Retina (tissue), 1 donor: Measurements from ENCODE around the gene RPS4Y2.

Experiments used
- DNase-seq: peaks from one replicate; pipeline ENCODE4 v3.0.0-alpha.2; 2016

Gene RPS4Y2

DNA sequence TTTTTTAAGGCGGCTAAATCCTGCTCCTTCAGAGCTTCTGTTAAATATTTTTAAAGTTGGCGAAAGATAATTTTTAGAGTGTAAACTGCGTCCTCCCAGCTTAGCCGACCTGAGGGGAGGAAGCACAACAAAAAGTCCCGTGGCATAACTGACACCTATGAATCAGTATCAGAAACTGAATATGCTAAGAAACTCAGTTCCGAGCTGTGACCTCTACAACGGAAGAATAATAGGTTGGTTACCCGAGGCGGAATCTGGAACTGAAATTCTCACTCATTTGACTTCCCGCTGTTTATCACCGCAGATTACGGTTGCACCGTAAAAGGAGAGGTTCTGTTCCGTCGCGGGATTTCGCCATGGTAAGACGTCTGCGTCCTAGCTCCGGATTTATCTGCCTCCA is at the start of gene RPS4Y2:
Gene RPS4Y2, plus strand, starts transcription at position 301 of the 400 bp plus-strand sequence. Its CDS starts 56 bp downstream, at position 357.
- no peak for DNase-seq

DNA sequence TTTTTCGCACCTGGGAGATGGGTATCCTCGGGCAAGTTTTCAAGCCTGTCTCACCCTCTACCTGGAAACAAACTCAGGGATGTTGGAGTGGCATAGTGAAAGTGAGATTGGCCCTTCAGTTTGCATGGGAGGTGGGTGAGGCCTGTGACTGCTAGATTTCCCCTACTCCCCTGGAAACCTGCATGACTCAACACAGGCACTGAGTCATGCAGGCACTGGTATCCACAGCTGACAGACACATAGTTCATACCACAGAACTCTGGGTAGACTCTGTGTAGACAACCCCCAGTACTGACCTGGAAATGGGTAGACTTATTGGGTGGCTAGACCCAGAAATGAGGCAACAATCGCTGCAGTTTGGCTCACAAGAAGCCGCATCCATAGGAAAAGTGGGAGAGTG is 41.5 kb upstream of the RPS4Y2 start:
- DNase-seq: no peak

DNA sequence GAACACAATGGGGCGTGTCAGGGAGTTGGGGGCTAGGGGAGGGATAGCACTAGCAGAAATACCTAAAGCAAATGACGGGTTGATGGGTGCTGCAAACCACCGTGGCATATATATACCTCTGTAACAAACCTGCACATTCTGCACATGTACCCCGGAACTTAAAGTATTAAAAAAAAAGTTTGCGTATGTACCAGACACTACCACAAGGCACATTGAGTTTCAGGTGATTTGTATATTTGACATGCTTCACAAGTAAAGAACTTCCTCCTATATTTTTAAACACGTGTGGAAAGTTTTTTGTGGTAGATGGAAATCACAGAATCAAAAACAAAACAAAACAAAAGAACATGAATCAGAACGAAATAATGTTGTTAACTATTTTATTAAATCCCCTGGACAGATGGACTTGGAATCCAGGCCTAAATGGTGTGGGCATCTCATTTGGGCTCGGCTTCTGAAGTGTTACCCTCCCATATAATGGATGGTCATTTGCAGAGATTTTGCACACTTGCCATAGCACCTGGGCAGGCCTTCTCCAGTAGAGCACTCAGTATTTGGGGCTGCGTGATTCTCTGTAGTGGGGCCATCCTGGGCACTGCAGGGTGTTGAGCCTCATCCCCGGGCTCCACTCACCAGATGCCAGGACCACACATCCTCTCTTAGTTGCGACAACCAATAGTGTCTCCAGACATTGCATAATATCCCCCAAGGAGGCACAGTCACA is 29.6 kb upstream of the RPS4Y2 start:
- DNase-seq: no peak

DNA sequence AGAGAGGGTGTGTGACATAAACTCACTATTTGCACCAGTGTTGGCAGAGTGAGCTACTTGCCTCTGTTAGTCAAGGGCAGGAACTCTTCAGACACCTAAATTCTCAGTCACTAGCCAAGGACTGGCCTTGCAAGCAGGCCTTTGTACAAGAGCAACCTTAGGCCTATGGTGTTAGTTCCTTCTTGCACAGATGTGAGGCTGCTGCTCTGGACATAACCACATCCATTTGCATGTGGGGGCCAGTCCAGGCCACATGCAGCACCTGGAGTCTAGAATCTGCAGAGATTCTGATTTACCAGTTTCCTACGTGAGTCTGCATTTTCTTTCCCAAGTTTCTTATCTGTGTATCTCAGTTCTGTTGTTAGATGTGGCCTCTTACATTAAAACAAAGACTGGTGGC is 20.7 kb upstream of the RPS4Y2 start:
- DNase-seq: no peak

DNA sequence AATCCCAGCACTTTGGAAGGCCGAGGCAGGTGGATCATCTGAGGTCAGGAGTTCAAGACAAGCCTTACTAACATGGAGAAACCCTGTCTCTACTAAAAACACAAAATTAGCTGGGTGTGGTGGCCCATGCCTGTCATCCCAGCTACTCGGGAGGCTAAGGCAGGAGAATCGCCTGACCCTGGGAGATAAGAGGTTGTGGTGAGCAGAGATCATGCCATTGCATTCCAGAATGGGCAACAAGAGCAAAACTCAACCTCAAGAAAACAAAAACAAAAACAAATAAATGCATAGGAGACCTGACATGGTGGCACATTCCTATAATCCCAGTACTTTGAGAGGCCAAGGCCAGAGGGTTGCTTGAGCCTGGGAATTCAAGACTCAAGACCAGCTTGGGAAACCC is 16.1 kb upstream of the RPS4Y2 start:
- no peak for DNase-seq

DNA sequence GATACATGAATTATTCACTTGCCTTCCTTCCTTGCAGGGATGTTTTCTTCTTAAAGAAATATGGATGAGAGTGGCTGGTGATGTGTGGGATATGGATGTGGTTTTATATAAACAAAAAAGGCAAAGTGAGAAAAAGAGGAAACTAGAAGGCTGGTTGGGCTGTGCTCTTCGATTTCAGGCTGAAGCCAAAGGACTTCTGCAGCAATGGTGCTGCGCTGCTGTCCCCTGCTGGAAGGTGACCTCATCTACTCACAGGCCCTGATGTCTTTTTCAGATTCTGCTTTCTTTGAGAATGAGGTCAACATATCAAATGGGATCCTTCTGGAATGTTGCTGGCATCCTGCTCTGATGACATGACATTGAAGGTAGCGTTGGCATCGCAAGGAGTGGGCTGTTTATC is 15.3 kb upstream of the RPS4Y2 start:
- DNase-seq: no peak

DNA sequence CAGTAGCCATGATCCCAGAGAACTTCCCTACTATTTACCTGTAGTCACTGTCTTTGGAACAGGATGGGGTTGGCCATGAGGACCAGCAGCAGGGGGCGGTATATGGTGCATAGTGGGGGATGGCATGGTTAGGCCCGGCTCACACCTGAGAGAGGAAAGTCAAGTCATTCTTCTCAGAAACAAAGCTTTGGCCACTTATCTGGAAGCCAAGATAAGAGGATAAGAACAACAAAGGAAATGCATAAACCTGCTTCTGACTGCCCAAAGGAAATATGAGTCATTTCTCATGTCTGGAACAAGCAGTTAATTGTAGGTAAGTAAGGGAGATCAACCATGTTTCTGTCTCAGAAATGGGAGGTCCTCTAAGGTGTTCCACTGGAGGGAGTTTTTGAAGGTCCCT is 10.8 kb upstream of the RPS4Y2 start:
- DNase-seq: no peak

DNA sequence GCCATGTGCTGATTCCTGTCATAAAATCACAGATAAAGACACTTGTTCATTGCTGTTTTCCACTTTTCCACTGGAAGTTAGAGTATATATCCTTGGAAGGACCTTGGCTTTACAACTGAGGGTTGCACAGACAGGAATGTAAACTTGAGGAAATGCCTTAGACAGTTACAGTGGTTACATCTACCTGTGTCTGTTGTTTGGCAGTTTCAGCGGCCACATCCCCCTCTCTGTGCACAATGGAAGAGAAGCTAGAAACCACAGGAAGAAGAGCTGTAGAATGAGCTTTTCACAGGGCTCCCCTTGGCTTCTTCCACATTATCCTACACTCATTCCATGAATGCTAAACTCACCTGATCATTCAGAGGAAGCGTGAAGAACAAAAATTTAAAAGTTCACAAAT is 9.0 kb upstream of the RPS4Y2 start:
- no peak for DNase-seq

DNA sequence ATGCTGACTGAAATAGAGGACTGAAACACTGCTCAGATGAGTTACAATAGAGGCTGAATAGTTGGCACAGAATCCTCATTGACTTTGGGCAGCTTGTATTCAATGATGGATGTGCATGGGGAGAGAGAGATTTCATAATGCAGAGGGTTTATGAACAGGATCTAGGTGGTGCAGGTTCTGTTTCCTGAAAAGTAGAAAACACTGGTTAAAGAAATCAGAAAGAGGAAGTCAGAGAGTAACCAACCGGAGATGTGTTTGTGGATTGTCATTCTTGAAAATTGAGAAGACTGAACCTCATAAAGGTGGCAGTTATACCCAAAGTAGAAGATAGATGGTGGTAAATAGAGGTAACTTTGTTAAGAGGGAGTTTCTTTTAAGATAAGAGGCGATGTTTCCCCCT is 8.0 kb downstream of the RPS4Y2 start:
- no peak for DNase-seq

DNA sequence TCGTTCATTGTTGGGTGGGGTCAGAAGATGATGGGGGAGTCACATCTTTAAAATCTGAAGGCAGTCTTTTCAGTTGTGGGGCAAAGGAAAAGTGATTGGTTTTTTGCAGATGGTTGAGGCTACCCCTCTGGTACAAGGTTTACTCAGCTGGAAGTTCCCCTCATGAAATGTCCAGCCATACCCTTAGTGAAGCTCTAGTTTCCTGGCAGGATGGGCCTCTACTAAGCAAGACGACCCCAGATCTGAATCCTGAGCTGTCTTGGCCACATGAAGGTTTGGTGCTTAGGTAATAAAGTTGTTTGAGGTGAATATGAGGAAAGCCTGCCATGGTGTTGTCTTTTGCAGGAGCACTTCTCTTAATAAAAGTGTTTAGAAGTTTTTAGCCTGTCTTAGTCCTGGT is 9.2 kb downstream of the RPS4Y2 start:
- DNase-seq: no peak

DNA sequence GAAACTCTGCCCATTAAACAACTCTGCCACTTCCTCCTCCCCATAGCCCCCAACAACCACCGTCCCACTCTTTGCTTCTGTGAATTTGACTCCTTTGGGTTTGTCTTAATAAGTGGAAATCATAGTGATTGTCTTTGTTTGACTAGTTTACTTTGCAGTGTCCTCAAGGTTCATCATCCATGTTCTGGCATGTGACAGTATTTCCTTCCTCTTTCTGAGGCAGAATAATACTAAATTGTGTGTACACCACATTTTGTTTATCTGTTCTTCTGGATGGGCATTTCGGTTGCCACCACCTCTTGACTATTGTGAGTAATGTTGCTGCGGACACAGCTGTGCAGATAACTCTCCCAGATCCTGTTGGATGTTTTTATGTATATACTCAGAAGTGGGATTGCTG is 14.8 kb downstream of the RPS4Y2 start:
- DNase-seq: no peak

DNA sequence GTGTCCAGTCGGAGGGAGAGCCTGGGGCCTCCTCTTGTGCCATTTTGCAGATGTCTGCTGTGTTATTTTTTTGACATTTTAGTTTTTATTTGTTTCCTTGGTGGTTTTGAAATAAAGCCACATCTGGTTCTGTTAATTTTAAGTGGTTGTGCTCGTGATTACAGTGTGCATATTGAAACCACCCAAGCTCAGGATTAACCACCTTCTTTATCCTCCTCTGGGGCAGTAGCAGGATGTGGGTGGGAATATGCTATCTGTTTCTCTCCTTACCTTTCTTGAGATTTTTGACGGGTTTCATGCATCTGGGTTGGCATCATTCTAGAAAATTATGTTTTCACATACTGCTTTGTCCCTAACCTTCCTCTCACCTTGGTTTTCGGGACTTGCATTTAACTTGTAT is 20.2 kb downstream of the RPS4Y2 start:
- no peak for DNase-seq

DNA sequence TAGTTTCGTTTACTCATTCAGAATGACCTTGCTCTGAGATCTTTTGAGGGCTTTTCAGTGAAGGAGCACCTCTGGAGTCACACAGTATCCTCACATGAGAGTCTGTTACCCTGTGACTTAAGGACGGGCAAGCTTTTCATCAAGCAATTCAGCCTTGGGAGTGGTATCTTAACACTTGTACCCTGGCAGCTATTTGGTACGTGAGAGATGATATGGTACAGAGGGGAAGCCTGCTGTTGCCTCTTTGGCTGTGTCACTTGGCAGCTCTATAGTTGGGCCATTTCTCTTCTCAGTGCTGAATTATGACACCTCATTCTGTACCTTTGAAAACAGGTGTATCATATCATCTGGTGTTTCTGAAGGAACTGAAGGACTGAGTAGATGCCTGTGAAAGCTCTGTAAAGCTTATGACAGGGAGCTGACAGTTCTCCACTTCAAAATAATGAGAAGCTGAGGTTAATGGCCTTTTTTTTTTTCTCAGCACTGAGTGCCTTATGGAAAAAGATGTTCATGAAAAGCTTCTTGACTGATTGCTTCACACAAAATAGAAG is 24.3 kb downstream of the RPS4Y2 start:
- DNase-seq: no peak

DNA sequence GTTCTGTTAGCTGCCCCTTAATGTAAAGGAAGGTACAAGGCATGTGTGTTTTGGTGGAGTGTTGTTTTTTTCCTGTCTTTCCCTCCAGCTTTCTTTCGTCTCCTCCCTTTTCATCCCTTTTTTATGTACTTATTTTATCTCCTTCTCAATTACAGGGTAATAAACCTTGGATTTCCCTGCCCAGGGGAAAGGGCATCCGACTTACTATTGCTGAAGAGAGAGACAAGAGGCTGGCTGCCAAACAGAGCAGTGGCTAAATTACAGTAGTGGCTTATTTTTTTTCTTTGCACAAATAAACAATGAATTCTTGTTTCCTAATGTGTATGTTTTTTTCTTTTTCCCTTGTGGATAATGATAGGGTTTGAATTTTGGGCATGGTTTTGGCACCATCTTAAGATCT is 24.9 kb downstream of the RPS4Y2 start:
- DNase-seq: no peak

DNA sequence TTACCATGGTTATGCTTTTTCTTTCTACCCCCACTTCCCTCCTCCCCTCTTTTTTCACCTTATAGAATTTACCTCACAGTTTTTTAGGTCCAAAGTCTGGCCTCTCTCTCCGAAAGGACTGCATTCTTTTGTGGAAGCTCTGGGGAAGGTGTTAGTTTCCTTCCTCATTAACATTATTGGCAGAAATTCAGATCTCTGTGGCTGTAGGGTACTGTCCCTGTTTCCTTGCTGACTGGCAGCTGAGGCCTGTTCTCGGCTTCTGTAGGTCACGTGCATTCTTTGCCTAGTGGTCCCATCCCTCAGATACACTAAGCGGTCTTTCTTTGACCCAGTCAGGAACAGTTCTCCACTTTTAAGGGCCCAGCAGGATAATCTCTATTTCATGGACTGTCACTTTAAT is 25.5 kb downstream of the RPS4Y2 start:
- no peak for DNase-seq

DNA sequence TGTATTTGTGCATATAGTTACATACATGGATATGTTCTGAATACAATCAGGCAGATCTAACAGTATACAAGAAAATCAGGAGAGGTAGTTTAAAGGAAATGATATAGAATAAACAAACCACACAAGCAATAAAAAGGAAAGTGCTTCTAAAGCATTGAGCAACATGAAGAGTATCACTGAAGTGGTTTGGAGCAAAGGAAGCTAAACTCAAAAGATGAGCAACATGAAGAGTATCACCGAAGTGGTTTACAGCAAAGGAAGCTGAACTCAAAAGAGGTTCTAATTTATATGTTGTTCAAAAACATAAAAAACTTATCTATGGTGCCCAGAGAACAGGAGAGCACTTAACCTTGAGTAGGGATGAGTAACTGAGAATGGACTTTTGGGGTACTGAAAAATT is 29.1 kb downstream of the RPS4Y2 start:
- no peak for DNase-seq

DNA sequence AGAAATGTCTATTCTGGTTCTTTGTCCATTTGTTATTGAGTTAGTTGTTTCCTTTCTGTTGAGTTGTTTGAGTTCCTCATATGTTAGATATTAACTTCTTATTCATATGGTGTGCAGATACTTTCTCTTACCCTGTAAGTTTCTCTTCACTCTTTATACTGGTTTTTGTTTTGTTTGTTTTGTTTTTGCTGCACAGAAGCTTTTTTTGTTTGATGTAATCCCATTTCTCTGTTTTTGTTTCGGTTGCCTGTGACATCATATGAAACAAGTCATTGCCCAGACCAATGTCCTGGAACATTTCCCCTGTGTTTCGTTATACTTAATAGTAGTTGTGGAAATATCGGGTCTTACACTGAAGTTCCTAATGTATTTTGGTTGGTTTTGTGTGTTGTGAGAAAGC is 31.2 kb downstream of the RPS4Y2 start:
- DNase-seq: no peak

DNA sequence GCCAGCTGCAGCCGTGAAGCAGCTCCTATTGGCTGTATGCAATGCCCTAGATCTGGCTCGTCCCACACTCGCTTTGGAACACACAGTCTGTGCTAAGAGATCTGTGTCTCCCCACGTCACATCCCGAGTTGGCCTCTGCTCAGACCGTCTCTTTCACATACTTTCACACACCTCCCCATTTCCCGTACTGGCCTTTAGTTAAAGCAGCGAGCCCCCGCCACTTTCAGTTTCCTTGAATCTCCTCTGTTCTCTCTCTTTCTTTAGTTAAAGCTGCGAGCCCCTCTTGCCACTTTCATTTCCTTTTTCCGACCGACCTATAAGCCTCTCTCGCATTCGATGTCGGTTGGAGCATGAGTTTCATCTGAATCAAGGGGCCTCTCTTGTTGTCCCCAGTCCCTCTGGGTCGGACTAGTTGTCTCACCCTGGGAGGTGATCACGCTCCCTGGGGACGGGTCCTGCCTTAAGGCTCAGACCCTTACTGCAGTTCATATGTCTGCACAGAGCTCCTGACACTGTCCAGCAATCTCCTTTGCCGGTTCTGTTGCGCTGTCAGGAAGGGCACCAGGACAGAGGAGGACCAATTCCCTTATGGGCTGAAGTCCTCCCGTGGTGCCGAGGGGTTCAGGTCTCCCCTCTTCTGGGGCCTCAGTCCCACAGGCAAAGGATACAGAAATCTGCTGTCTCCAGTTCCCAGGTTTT is 42.6 kb downstream of the RPS4Y2 start:
- DNase-seq: no peak

DNA sequence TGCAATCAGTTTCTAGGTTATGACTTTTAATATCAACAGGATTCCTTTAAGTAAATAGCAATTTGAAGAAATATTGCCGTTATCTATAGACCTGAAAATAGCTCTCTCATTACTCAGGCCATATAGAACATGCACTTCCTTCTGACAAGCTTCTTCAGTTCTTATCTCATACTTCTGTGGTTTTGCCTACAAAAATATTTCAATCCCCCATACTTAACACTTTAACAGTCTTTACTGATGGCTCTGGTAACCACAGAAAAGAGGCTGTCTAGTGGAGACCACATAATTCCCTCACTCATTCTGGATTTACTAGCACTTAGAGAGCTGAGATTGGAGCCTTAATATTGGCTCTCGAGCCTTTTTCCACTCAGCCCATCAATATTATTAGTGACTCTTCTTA is 46.8 kb downstream of the RPS4Y2 start:
- DNase-seq: no peak

DNA sequence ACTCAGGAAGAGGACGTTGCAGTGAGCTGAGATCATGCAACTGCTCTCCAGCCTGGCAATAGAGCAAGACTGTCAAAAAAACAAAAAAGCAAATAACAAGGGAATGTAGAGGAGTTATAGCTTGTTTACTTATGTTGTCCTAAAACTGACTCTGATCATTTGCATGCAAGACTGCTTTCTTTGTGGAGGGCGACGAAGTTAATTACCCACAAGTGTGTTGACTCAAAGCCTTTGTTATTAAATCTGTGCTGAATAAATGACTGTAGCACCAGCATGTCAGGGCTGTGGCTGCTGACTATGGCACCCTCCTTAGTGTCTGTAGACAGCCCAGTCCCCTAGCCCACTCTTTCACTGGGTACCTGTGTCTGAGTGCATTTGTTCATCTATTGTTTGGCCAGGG is 50.3 kb downstream of the RPS4Y2 start:
- no peak for DNase-seq

DNA sequence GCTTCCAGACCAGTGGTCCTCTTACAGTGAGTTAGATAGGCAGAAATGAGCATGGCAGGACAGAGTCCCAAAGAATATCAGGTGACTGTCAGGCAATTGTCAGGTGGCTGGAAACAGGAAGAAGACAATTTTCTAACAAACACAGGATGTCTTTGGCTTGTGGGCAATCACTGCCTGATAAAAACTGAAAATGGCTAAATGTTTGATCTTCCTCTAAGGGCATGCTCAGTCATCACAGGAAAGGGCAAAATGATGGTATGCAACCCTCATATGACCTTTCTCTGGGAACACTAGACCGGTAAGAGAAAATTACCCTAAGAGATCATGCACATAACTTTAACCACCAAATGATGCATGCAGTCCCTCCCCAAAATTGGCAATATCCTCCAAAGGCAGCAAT is 57.6 kb downstream of the RPS4Y2 start:
- no peak for DNase-seq

DNA sequence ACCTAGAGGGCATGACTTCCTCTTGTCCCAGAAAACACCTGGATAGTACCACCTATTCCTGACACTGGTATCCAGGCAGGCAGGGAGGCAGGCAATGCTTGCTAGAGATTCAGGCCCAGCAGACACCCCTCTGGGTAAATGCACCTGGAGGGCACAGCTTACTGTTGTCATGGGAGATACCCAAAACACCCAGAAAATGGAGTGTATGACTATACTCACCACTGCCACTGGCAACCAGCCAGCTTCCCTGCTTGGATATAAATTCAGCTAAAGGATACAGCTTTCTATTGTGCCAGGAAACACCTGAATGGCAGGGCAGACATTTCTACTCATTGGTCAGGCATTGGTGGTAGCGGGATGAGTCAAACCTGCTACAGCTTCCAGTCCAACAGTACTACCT is 58.9 kb downstream of the RPS4Y2 start:
- DNase-seq: no peak

DNA sequence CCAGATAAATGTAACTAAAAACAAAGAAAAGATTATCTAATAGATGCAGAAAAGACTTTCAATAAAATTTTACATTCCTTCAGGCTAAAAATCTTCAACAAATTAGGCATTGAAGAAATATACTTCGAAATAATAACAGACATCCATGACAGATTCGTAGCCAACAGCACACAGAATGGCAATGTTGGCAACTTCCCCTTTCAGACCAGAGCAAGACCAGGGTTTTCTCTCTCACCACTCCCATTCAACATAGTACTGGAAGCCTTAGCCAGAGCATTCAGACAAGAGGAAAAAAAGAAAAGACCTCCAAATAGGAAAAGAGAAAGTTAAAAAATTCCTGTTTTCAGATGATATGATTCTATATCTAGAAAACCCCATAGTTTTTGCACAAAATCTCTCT is 61.2 kb downstream of the RPS4Y2 start:
- DNase-seq: no peak
